ENCODE results near the gene ZBTB43. TPM values are rescaled to one million over a fixed set of nuclear protein-coding genes. Genes with fewer than 3 reads are reported as not detected.

ZBTB43 gene
- total RNA-seq, 1 donor from 2014 or later, result 15.5 TPM

DNA sequence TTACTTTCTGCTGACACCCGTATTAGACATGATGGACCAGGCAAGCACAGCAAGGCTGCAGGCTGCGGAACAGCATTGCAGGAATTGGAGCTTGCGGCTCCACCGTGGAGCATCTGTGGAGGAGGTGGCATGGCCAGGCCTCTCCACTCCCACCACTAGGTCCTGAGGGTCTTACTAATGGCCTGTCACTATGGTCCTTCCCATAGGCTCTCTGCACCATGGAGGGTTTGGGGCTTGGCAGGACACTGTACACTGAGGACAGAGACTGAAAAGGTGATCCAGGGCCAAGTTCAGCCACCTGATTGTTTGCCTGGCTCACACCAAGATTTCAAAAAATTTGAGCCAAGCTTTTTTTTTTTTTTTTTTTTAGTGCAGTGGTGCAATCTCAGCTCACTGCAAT, 14.3 kb upstream of the ZBTB43 start:
- no peaks in the 10 kb centered on the region for H3K36me3 ChIP-seq
- TF ChIP-seq POLR2AphosphoS5 (IDR thresholded peaks at IDR 0.05; ENCODE audit: insufficient read depth in 1 of 2, low read depth in 1 of 2) (no peak), POLR2A (IDR thresholded peaks at IDR 0.05) (no peak)
- TF ChIP-seq, protein P1, sequence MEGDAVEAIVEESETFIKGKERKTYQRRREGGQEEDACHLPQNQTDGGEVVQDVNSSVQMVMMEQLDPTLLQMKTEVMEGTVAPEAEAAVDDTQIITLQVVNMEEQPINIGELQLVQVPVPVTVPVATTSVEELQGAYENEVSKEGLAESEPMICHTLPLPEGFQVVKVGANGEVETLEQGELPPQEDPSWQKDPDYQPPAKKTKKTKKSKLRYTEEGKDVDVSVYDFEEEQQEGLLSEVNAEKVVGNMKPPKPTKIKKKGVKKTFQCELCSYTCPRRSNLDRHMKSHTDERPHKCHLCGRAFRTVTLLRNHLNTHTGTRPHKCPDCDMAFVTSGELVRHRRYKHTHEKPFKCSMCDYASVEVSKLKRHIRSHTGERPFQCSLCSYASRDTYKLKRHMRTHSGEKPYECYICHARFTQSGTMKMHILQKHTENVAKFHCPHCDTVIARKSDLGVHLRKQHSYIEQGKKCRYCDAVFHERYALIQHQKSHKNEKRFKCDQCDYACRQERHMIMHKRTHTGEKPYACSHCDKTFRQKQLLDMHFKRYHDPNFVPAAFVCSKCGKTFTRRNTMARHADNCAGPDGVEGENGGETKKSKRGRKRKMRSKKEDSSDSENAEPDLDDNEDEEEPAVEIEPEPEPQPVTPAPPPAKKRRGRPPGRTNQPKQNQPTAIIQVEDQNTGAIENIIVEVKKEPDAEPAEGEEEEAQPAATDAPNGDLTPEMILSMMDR (IDR thresholded peaks at IDR 0.05), result no peak
- H3K9me3 ChIP-seq, result no peaks in the 10 kb centered on the region
- H3K27me3 ChIP-seq, result no peaks in the 10 kb centered on the region
- H3K4me3 ChIP-seq, result no peak overlapping the region
- intact Hi-C loops (cut with DNase I), result no loop called here
- DNase-seq (ENCODE audit: extremely low spot score in 2 of 2), result no peak
- H3K27ac ChIP-seq, result no peak overlapping the region
- H3K4me1 ChIP-seq, result no peaks in the 10 kb centered on the region

DNA sequence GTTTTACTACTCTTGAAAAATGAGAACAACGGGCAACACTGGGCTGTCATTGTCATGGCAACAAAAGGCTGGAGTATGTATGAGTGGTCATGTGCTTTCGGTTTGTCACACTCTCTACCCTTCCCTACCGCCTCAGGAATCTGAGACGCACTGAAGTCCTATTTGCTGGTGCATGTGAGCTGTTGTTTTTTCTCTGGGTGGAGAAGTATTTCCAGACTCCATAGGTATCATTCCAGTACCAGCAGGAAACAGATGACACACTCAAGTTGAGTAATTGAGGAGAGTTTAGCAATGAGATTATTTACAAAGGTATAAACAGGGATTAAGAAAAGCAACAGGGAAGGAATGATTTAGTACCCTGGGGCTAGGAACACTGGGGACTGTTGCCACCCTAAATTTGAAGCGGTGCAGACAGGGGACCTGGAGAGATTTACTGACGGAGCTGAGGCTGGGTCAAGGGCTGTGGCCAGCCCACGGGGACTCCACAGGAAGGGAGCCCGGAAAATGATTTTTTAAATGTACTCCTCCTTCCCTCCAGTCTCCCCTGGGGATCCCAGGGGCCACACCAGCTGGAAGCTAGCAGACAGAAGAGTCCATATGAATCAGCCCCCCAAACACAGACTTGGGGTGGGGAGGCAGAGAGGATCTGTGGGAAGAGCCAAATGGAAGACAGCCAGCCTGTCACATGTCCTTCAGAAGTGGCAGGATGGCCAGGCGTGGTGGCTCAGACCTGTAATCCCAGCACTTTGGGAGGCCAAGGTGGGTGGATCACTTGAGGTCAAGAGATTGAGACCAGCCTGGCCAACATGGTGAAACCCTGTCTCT, 13.2 kb upstream of the ZBTB43 start:
- Histone ChIP-seq H3K4me3 (no peak overlapping the region), H3K27ac (no peak overlapping the region), H3K27me3 (no peaks in the 10 kb centered on the region), H3K4me1 (no peaks in the 10 kb centered on the region), H3K36me3 (no peaks in the 10 kb centered on the region), H3K9me3 (no peaks in the 10 kb centered on the region)
- TF ChIP-seq POLR2A (IDR thresholded peaks at IDR 0.05) (no peak), POLR2AphosphoS5 (IDR thresholded peaks at IDR 0.05; ENCODE audit: insufficient read depth in 1 of 2, low read depth in 1 of 2) (peak in 1 of 2 donors; percentile 74)
- TF ChIP-seq, protein P1 (IDR thresholded peaks at IDR 0.05), result no peak
- intact Hi-C loops (cut with DNase I), result no loop called here
- no peak for DNase-seq (ENCODE audit: extremely low spot score in 2 of 2)

DNA sequence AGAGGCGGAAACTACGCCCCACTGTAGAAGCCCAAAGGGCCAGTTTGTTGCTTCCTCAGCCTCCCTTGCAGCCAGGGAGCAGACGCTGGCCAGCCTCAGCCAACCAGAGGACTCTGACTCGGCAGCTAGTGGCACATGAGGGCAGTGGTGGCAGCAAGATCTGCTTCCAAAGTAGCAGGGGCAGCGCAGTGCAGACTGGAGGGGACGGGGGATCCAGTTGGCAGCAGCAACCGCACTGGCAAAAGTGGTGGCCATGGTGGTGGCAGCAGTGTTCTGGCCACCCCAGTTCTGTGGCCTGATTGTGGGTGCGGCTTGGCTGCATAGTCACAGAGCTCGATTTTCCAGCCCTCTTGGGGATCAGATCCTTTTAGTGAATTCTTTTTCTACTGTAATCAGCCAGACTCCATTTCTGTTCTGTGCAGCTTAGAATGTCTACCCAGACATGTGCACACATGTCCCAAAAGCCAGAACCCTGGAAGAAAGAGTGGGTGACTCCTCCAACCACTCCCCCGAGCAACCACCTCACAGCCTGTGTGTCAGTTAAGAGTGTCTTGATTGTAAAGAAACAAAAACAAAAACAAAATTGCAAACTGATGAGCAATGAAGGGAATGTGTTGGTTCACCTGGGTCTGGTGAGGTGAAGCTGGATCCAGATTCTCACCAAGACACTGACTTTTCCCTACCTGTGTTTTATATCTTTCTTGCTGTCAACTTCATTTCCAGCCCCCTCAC, 11.0 kb upstream of the ZBTB43 start:
- Histone ChIP-seq H3K4me3 (no peak overlapping the region), H3K4me1 (no peaks in the 10 kb centered on the region), H3K27ac (no peak overlapping the region), H3K36me3 (no peaks in the 10 kb centered on the region), H3K9me3 (no peaks in the 10 kb centered on the region), H3K27me3 (no peaks in the 10 kb centered on the region)
- intact Hi-C loops (cut with DNase I), result no loop called here
- no peak for DNase-seq (ENCODE audit: extremely low spot score in 2 of 2)
- TF ChIP-seq, protein P1 (IDR thresholded peaks at IDR 0.05), result no peak
- TF ChIP-seq POLR2AphosphoS5 (IDR thresholded peaks at IDR 0.05; ENCODE audit: insufficient read depth in 1 of 2, low read depth in 1 of 2) (no peak), POLR2A (IDR thresholded peaks at IDR 0.05) (no peak)

DNA sequence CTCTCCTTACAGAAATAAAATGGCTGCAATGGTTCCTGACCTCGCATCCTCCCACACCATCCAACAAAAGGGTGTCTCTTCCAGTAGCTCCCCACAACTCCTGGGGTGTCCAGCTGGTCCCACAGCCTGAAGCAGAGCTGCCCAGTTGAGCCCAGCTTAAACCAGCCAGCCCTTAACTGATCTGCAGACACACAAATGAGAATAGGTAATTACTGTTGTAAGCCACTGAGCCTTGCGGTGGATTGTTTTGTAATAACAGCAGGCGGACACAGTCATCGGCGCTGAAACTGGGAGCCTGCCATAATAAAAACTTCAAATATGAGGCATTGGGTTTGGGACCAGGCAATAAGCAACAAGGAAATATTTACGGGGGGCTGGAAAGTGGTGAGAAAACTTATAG, 10.4 kb upstream of the ZBTB43 start:
- DNase-seq (ENCODE audit: extremely low spot score in 2 of 2), result no peak
- Histone ChIP-seq H3K9me3 (no peaks in the 10 kb centered on the region), H3K4me1 (no peaks in the 10 kb centered on the region), H3K27me3 (no peaks in the 10 kb centered on the region), H3K4me3 (no peak overlapping the region), H3K36me3 (no peaks in the 10 kb centered on the region), H3K27ac (no peak overlapping the region)
- TF ChIP-seq, protein P1 (IDR thresholded peaks at IDR 0.05), result no peak
- no peak for TF ChIP-seq POLR2A (IDR thresholded peaks at IDR 0.05)
- TF ChIP-seq POLR2AphosphoS5 (IDR thresholded peaks at IDR 0.05; ENCODE audit: insufficient read depth in 1 of 2, low read depth in 1 of 2), result no peak
- intact Hi-C loops (cut with DNase I), result no loop called here

DNA sequence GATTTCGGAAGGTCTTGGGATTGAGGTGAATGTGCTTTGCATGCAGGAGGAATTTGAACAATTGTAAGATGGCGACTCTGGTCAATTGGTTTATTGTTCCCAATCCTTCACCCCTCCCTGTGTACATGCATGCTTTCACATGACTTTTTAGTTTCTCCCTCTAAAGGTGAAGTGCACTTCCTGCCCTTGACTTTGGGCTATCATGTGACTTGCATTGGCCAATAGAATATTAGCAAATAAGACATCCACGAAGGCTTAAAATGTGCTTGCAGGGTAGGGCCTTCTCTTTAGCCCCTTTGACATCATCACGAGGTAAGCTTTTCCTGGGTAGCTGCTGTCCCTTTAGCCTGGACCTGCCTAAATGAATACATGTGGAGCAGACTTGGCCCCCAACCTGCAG, 8.1 kb upstream of the ZBTB43 start:
- DNase-seq (ENCODE audit: extremely low spot score in 2 of 2), result no peak
- intact Hi-C loops (cut with DNase I), result no loop called here
- Histone ChIP-seq H3K4me3 (no peak overlapping the region), H3K36me3 (no peaks in the 10 kb centered on the region), H3K27ac (no peak overlapping the region), H3K9me3 (no peaks in the 10 kb centered on the region), H3K27me3 (no peaks in the 10 kb centered on the region), H3K4me1 (no peaks in the 10 kb centered on the region)
- TF ChIP-seq POLR2A (IDR thresholded peaks at IDR 0.05) (no peak), POLR2AphosphoS5 (IDR thresholded peaks at IDR 0.05; ENCODE audit: insufficient read depth in 1 of 2, low read depth in 1 of 2) (no peak)
- TF ChIP-seq, protein P1 (IDR thresholded peaks at IDR 0.05), result no peak

All from vagina (tissue), 2 donors.